ENCODE results near the gene ZEB2.
A peak's percentile ranks its signal among the peaks of the same experiment; 100 is the strongest.

The ZEB2 gene

DNA sequence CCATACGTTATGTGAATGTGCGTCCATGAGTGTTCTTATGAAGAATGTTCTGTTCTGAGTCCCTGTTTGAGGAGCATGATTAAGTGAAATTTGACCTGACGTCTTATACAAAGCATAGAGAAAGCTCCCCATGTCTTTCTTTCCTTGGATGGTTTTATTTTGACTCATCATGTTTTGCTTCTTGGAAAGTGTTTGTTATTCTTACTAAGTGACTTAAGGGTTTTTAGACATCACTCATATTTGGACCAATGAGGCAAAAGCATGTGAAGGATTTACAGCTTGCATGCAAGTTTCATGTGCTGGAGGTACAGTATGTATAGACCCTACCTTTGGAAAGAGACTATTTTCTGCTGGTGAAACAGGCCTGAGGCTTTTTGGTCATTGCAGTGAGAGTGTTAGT is 33.5 kb upstream of the ZEB2 start:
- peak; percentile 59 for DNase-seq (ENCODE audit: extremely low read depth, low read depth)
- TF ChIP-seq, protein P1, sequence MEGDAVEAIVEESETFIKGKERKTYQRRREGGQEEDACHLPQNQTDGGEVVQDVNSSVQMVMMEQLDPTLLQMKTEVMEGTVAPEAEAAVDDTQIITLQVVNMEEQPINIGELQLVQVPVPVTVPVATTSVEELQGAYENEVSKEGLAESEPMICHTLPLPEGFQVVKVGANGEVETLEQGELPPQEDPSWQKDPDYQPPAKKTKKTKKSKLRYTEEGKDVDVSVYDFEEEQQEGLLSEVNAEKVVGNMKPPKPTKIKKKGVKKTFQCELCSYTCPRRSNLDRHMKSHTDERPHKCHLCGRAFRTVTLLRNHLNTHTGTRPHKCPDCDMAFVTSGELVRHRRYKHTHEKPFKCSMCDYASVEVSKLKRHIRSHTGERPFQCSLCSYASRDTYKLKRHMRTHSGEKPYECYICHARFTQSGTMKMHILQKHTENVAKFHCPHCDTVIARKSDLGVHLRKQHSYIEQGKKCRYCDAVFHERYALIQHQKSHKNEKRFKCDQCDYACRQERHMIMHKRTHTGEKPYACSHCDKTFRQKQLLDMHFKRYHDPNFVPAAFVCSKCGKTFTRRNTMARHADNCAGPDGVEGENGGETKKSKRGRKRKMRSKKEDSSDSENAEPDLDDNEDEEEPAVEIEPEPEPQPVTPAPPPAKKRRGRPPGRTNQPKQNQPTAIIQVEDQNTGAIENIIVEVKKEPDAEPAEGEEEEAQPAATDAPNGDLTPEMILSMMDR (IDR thresholded peaks at IDR 0.05; ENCODE audit: low read depth, low read length), result no peak

DNA sequence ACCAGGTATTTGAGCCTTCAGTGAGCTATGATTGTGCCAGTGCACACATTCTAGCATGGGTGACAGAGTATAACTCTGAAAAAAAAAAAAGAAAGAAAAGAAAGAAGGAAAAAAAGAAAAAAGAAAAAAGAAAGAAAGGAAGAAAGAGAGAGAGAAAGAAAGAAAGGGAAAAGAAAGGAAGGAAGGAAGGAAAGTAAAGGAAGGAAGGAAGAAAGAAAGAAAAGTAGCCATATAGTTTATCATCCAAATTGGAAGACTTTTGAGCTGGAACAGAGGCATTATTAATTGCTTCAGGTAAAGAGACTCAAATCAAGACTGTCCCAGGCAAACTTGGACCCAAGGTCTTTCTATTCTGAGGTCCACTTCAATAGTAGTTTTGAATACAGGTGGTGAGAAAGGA is 32.9 kb upstream of the ZEB2 start:
- TF ChIP-seq, protein P1 (IDR thresholded peaks at IDR 0.05; ENCODE audit: low read depth, low read length), result no peak
- no peak for DNase-seq (ENCODE audit: extremely low read depth, low read depth)

DNA sequence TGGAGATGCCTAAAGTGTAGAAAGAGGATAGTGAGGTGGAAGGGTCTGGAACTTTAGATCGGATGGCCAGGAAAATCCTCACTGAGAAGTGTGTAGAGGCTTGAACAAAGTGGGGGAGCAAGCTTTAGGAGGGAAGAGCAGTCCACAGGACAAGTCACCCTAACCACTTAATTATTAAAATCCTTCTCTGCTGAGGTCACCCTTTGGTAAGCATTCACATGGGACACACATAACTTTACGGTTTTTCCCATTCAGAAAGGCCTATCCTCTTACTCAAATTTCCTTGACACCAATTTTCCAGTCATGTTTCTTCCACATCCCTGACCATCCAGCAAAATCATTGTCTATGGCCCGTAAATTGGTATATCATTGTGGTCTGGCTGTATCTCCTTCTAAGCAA is 31.0 kb upstream of the ZEB2 start:
- no peak for DNase-seq (ENCODE audit: extremely low read depth, low read depth)

DNA sequence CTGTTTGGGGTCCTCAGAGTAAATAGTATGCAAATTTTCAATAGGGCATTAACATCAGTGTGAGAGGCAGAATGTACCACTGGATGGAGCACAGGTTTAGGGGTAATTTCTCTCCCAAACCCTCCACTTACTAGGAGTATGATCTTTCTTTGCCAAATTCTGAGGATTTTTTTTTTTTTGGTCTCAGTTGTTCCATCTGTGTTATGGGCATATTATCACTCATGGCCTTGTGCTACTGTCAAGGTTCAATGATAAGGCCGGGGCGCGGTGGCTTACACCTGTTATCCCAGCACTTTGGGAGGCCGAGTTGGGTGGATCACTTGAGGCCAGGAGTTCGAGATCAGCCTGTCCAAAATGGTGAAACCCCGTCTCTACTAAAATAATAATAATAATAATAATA is 30.2 kb upstream of the ZEB2 start:
- no peak for DNase-seq (ENCODE audit: extremely low read depth, low read depth)
- TF ChIP-seq, protein P1 (IDR thresholded peaks at IDR 0.05; ENCODE audit: low read depth, low read length), result no peak

More for the DNA sequence above, 31.0 kb upstream of the ZEB2 start:
- TF ChIP-seq, protein P1 (IDR thresholded peaks at IDR 0.05; ENCODE audit: low read depth, low read length), result no peak

DNA sequence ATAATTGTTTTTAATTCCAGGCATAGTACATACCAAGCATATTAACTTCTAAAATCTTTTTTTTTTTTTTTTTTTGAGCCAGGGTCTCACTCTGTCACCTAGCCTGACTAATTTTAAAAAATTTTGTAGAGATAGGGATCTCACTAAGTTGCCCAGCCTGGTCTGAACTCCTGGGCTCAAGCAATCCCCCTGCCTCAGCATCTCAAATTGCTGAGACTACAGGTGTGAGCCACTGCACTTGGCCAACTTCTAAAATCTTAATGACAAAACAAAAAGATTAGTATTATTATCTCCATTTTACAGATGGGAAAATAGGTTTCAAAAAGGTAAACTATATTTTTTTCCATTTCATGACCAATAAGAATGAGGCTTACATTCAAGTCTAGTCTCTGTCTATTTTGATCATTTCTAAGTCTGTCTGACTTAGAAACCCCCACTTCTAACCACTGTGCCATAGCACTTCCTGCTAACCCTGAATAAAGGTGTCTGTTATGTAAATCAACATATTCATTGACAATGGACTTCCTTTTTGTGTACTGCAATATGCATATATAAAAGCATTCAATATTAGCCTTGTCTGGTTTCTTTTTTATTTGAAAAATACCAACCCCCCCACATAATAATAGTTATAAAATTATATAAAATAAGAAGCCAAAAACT is 28.7 kb upstream of the ZEB2 start:
- DNase-seq (ENCODE audit: extremely low read depth, low read depth), result no peak
- TF ChIP-seq, protein P1 (IDR thresholded peaks at IDR 0.05; ENCODE audit: low read depth, low read length), result no peak

DNA sequence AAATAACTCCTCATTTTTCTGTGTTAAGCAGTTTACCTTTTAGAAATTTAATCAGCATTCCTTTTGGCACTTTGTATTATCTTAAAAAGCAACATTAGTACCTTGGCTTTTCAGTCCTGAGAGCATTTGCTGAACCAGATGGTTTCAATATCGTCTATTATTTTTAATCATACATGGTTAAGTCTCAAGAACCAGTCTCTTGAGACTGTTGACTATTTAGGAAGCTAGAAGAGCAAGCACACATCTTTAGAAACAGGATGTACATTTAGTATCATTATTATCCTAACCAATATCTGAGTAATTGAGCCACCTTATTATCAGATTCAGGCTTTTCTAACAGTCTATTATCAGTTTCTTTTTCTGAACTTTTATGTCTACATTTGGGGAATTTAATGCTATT is 28.2 kb upstream of the ZEB2 start:
- no peak for DNase-seq (ENCODE audit: extremely low read depth, low read depth)
- TF ChIP-seq, protein P1 (IDR thresholded peaks at IDR 0.05; ENCODE audit: low read depth, low read length), result no peak

DNA sequence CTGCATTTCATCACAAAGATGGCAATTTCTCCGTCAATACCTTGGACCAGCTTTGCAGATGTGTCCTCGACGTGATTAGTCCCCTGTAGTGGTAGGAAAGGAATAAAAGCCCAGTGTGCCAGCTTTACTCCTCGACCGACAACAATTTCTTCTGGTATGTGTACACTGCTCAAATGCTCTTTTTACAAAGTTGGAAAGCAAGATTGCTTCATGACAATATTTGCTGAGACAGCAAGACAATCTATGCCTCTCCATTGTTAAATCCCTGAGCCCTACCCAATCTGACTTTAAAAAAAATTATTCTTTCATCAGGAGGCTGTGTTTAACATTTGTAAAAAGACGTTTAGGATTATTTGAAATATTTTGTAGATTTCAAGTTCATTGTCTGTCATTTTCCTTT is 27.6 kb upstream of the ZEB2 start:
- TF ChIP-seq, protein P1 (IDR thresholded peaks at IDR 0.05; ENCODE audit: low read depth, low read length), result no peak
- no peak for DNase-seq (ENCODE audit: extremely low read depth, low read depth)

Data from AG09319 (cell line).